AG10803 (cell line): ENCODE results near the gene MRPS12.

Experiments used
- DNase-seq: peaks from one replicate; pipeline ENCODE4 v3.0.0; 2010; ENCODE audit warnings: low read depth
- H3K4me3 ChIP-seq: 2 replicates; pipeline ENCODE4 v1.5.1; 2011; ENCODE audit warnings: mild to moderate bottlenecking, low read length, control low read depth
- TF ChIP-seq, protein P1 (sequence below): conservative IDR thresholded peaks from 2 replicates; pipeline ENCODE4 v1.5.1; 2011; ENCODE audit warnings: mild to moderate bottlenecking, low read length, control low read depth, inconsistent platforms

Gene MRPS12

DNA sequence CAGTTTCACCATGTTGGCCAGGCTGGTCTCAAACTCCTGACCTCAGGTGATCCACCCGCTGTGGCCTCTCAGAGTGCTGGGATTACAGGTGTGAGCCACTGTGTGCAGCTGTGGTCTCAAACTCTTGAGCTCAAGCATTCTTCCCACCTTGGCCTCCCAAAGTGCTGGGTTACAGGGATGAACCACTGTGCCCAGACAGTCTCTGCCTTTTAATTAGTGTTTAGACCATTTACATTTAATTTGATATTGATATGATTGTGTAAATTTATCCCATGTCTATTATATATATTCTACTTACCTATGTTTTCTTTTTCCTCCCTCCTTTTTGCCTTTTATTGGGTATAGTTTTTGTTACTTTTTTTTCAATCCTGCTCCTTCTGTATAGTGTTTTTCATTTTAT, 29.1 kb upstream of the MRPS12 start:
- no peak overlapping the region for H3K4me3 ChIP-seq
- no peak for DNase-seq

DNA sequence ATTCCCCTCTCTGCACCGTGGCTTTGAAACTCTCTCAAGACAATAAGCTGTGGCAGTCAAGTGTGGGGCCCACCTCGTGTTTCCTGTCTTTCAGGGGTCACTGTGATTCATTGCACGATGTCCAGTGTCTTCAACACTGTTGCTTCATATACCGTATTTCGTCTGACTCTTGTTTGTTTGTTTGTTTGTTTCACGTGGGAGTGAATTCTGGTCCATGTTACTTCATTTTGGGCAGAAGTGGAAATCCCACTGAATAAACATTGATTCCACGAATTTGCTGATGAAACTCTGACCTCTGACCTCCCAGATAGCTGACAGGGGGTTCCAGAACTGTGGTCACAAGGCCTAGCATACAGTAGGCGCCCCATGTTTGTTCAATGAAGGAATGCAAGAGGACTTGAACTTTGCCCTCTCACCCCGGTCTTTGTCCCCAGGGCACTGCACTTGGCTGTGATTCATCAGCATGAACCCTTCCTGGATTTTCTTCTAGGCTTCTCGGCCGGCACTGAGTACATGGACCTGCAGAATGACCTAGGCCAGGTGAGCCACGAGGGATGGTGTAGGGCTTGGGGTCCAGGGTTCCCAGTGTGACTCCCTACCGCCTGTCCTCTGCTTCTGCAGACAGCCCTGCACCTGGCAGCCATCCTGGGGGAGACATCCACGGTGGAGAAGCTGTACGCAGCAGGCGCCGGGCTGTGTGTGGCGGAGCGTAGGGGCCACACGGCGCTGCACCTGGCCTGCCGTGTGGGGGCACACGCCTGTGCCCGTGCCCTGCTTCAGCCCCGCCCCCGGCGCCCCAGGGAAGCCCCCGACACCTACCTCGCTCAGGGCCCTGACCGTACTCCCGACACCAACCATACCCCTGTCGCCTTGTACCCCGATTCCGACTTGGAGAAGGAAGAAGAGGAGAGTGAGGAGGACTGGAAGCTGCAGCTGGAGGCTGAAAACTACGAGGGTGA, 25.9 kb upstream of the MRPS12 start:
- TF ChIP-seq, protein P1, sequence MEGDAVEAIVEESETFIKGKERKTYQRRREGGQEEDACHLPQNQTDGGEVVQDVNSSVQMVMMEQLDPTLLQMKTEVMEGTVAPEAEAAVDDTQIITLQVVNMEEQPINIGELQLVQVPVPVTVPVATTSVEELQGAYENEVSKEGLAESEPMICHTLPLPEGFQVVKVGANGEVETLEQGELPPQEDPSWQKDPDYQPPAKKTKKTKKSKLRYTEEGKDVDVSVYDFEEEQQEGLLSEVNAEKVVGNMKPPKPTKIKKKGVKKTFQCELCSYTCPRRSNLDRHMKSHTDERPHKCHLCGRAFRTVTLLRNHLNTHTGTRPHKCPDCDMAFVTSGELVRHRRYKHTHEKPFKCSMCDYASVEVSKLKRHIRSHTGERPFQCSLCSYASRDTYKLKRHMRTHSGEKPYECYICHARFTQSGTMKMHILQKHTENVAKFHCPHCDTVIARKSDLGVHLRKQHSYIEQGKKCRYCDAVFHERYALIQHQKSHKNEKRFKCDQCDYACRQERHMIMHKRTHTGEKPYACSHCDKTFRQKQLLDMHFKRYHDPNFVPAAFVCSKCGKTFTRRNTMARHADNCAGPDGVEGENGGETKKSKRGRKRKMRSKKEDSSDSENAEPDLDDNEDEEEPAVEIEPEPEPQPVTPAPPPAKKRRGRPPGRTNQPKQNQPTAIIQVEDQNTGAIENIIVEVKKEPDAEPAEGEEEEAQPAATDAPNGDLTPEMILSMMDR: no peak

More for the DNA sequence above, 29.1 kb upstream of the MRPS12 start:
- TF ChIP-seq, protein P1: no peak

DNA sequence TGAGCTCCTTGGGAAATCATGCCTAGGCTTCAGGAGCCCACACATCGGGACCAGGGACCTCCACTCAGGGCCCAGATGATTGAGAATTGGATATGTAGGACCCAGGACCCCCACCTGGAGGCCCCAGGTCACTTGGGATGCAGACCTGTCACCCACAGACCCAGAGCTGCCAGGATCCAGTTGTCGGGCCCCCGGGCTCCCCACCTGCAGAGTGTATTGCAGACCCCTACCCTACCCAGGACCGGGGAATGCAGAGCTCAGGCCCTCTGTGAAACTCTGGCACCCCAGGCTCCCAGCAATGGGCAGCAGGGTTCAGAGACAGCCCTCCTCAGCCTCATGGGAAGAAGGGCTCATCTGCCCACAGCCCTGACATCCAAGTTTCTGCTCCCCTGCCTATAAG, 25.1 kb upstream of the MRPS12 start:
- TF ChIP-seq, protein P1: no peak
- H3K4me3 ChIP-seq: no peak overlapping the region
- DNase-seq: no peak

More for the DNA sequence above, 25.9 kb upstream of the MRPS12 start:
- DNase-seq: no peak
- no peak overlapping the region for H3K4me3 ChIP-seq

DNA sequence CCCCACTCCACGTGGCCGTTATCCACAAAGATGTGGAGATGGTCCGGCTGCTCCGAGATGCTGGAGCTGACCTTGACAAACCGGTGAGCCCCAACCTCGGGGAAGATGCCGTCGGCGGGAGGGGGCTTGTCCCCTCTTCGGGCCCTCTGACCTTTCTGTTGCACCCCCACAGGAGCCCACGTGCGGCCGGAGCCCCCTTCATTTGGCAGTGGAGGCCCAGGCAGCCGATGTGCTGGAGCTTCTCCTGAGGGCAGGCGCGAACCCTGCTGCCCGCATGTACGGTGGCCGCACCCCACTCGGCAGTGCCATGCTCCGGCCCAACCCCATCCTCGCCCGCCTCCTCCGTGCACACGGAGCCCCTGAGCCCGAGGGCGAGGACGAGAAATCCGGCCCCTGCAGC, 23.5 kb upstream of the MRPS12 start:
- TF ChIP-seq, protein P1: no peak
- H3K4me3 ChIP-seq: no peak overlapping the region
- DNase-seq: no peak

DNA sequence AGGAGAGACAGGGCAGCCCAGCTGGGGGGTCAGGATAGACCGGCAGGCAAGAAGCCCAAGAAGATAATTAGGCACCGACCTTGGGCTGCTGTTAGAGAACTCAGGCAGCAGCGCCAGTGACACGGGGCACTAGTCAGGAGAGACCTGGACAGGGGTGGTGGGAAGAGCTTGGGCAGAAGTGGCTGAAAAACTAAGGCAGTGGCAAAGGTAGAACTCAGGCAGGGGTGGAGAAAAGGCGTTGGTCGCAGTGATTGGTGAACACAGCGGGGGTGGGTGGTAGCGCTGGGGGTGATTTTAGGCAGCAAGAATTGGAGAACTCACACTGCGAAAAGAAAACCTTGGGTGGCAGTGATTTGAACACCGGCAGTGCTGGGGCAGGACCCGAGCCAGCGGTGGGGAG, 23.1 kb upstream of the MRPS12 start:
- no peak overlapping the region for H3K4me3 ChIP-seq
- no peak for DNase-seq
- TF ChIP-seq, protein P1: no peak

DNA sequence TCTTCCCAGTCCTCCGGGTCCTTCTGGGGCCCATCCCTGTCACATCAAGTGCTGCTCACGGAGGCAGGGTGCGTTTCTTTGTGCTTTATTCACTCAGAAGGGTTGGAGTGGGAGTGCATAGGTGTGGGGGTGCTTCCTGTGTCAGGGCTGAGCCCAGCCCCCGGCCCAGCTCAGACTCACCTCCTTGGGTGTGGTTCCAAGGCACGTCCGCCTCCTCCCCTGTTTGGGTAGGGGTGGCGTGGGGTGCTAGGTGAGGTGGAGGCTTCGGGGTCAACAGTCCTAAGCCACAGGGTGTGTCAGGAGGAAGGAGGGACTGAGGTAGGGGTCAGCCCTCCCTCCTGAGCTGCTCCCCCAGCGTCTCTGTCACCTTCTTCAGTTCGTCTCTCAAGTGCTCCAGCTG, 21.8 kb upstream of the MRPS12 start:
- TF ChIP-seq, protein P1: no peak
- DNase-seq: no peak
- H3K4me3 ChIP-seq: no peak overlapping the region

DNA sequence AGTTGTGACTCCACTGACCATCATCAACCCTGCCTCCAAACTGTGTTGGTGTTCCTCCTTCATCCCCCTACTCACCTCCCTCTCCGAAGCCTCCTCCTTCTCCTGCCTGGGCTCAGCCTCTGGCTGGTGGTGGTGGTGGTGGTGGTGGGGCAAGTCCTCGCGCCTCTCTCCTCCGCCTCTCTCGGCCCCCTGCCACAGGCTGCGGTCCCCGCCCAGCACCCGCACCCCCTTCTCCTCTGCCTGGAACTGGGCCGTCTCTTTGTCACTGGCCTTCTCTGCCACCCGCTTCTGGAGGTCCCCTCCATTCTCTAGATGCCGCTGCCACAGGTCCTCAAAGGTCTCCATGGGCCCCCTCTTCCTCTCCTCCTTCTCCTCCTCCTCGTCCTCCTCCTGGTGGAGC, 20.3 kb upstream of the MRPS12 start:
- TF ChIP-seq, protein P1: no peak
- no peak for DNase-seq
- H3K4me3 ChIP-seq: no peak overlapping the region
